ENCODE results near the gene ARAP2. TPM values are rescaled to one million over a fixed set of nuclear protein-coding genes. Genes with fewer than 3 reads are reported as not detected.

The ARAP2 gene
- total RNA-seq, 4 donors from 2014 or later: 12.4 to 23.4 (median 14.4) TPM

- WGBS, 2 donors (ENCODE audit: low coverage in 1 of 2): 78 to 87% methylated on average over 3 to 4 of the region's 4 CpGs
- Histone ChIP-seq H3K27me3 (no peaks in the 10 kb centered on the region), H3K27ac (no peak overlapping the region), H3K9me3 (no peaks in the 10 kb centered on the region), H3K4me3 (no peak overlapping the region), H3K36me3 (no peaks in the 10 kb centered on the region), H3K4me1 (no peaks in the 10 kb centered on the region)
- ATAC-seq: no peak
- TF ChIP-seq POLR2A (IDR thresholded peaks at IDR 0.05) (no peak), EP300 (IDR thresholded peaks at IDR 0.05) (no peak), POLR2AphosphoS5 (IDR thresholded peaks at IDR 0.05) (no peak), CTCF (IDR thresholded peaks at IDR 0.05) (no peak)
These were observed 29.8 kb upstream of the ARAP2 start for GRCh38 chr4:36274158-36274557.

- no peak overlapping the region for H3K27ac ChIP-seq
- no peaks in the 10 kb centered on the region for H3K27me3 ChIP-seq
- ATAC-seq: no peak
- H3K4me1 ChIP-seq: no peaks in the 10 kb centered on the region
- no peak overlapping the region for H3K4me3 ChIP-seq
- TF ChIP-seq CTCF (IDR thresholded peaks at IDR 0.05): no peak
- TF ChIP-seq POLR2A (IDR thresholded peaks at IDR 0.05): no peak
- TF ChIP-seq EP300 (IDR thresholded peaks at IDR 0.05): no peak
- TF ChIP-seq POLR2AphosphoS5 (IDR thresholded peaks at IDR 0.05): no peak
- no peaks in the 10 kb centered on the region for H3K36me3 ChIP-seq
- no peaks in the 10 kb centered on the region for H3K9me3 ChIP-seq
- WGBS, 2 donors (ENCODE audit: low coverage in 1 of 2): 70 to 80% methylated on average over 4 of the region's 4 CpGs
These were observed 29.0 kb upstream of the ARAP2 start for GRCh38 chr4:36273276-36273675.

GRCh38 chr4:36269533-36270173 lies 25.3 kb upstream of the ARAP2 start:
- Histone ChIP-seq H3K4me1 (no peaks in the 10 kb centered on the region), H3K4me3 (no peak overlapping the region), H3K9me3 (no peaks in the 10 kb centered on the region), H3K27ac (no peak overlapping the region), H3K36me3 (no peaks in the 10 kb centered on the region), H3K27me3 (no peaks in the 10 kb centered on the region)
- WGBS, 2 donors (ENCODE audit: low coverage in 1 of 2): 74 to 78% methylated on average over 5 of the region's 5 CpGs
- ATAC-seq: no peak
- no peak for TF ChIP-seq EP300 (IDR thresholded peaks at IDR 0.05)
- TF ChIP-seq POLR2A (IDR thresholded peaks at IDR 0.05): no peak
- TF ChIP-seq POLR2AphosphoS5 (IDR thresholded peaks at IDR 0.05): no peak
- TF ChIP-seq CTCF (IDR thresholded peaks at IDR 0.05): no peak

GRCh38 chr4:36269101-36269500 lies 24.8 kb upstream of the ARAP2 start:
- H3K4me1 ChIP-seq: no peaks in the 10 kb centered on the region
- H3K27ac ChIP-seq: no peak overlapping the region
- 51 to 70% methylated on average over 4 of the region's 4 CpGs for WGBS, 2 donors (ENCODE audit: low coverage in 1 of 2)
- no peaks in the 10 kb centered on the region for H3K36me3 ChIP-seq
- no peak overlapping the region for H3K4me3 ChIP-seq
- TF ChIP-seq CTCF (IDR thresholded peaks at IDR 0.05) (no peak), POLR2AphosphoS5 (IDR thresholded peaks at IDR 0.05) (no peak), POLR2A (IDR thresholded peaks at IDR 0.05) (no peak), EP300 (IDR thresholded peaks at IDR 0.05) (no peak)
- no peak for ATAC-seq
- H3K9me3 ChIP-seq: no peaks in the 10 kb centered on the region
- H3K27me3 ChIP-seq: no peaks in the 10 kb centered on the region

GRCh38 chr4:36267486-36268268 lies 23.4 kb upstream of the ARAP2 start:
- Histone ChIP-seq H3K27me3 (no peaks in the 10 kb centered on the region), H3K9me3 (no peaks in the 10 kb centered on the region), H3K27ac (no peak overlapping the region), H3K4me3 (no peak overlapping the region), H3K4me1 (no peaks in the 10 kb centered on the region), H3K36me3 (no peaks in the 10 kb centered on the region)
- WGBS, 2 donors (ENCODE audit: low coverage in 1 of 2): 54 to 57% methylated on average over 1 to 2 of the region's 2 CpGs
- no peak for ATAC-seq
- TF ChIP-seq EP300 (IDR thresholded peaks at IDR 0.05) (no peak), POLR2A (IDR thresholded peaks at IDR 0.05) (no peak), CTCF (IDR thresholded peaks at IDR 0.05) (no peak), POLR2AphosphoS5 (IDR thresholded peaks at IDR 0.05) (no peak)

Data from gastroesophageal sphincter (tissue), 4 donors.